HCT116 (cell line): ENCODE measurements around the gene MYLK4. TPM values are rescaled to one million over a fixed set of nuclear protein-coding genes. Genes with fewer than 3 reads are reported as not detected.

Source experiments
- ATAC-seq: fragments of 200-7000 bp; cut with Tn5 transposase; 2 replicates; pipeline ENCODE4 v1.9.1; 2020; ENCODE audit warnings: mild to moderate bottlenecking, moderate library complexity
- BruUV-seq: library from RNA; stranded (reverse); fragments of 400-500 nt; replicated peaks from 2 replicates; lab custom pipeline; 2021; lab: Mats Ljungman, UMichigan
- CTCF ChIA-PET: fragments of 300-600 bp; sonication (Branson Sonifier 250); formaldehyde crosslinking; loops from one replicate; lab custom pipeline; 2021; ENCODE audit warnings: antibody characterized with exemption; lab: Charles Lee
- POLR2A ChIA-PET: fragments of 300-600, 350-600 bp; sonication (Branson Sonifier 250); formaldehyde crosslinking; loops from one replicate; lab custom pipeline; 2021; ENCODE audit warnings: antibody characterized with exemption; lab: Charles Lee
- RAD21 ChIA-PET, 2 experiments: fragments of 300-600 bp; sonication (Branson Sonifier 250); formaldehyde crosslinking; loops; one replicate each; lab custom pipeline; 2023; ENCODE audit warnings: low total read pairs in 2 of 2; ENCODE audit not compliant: uncharacterized antibody in 2 of 2, unreplicated experiment in 2 of 2, low non-redundant PET in 1 of 2; lab: Charles Lee
- DNase-seq: peaks from one replicate; pipeline ENCODE4 v3.0.0-alpha.2; 2010; ENCODE audit warnings: low read depth, low spot score
- H2AFZ ChIP-seq: fragments of 200-600 bp; shearing (Covaris generic), sonication (generic); 2 replicates; pipeline ENCODE4 v1.6.1; 2017; ENCODE audit warnings: low read depth, mixed run types, mixed read lengths, antibody characterized with exemption, low read length; ENCODE audit not compliant: poor library complexity, severe bottlenecking
- H3K27ac ChIP-seq: 2 replicates; pipeline ENCODE4 v1.5.1; 2012; ENCODE audit warnings: low read depth, low read length
- H3K27me3 ChIP-seq: fragments of 200-600 bp; sonication (generic); 2 replicates; pipeline ENCODE4 v1.6.1; 2016; ENCODE audit warnings: mixed run types, low read length, mixed read lengths; ENCODE audit not compliant: insufficient read depth
- H3K36me3 ChIP-seq, 2 experiments: fragments of 200-500 bp in 1 of 2; fragments of 200-600 bp in 1 of 2; sonication (Bioruptor generic) in 1 of 2; sonication (generic) in 1 of 2; 2 replicates each; pipeline versions ENCODE4 v1.5.1 to v1.6.1; 2014 to 2016; ENCODE audit warnings: low read length in 2 of 2, inconsistent platforms in 1 of 2, mixed read lengths in 1 of 2, mixed run types in 1 of 2; ENCODE audit not compliant: insufficient read depth in 2 of 2, control insufficient read depth in 1 of 2
- H3K4me1 ChIP-seq, 2 experiments: fragments of 200-600 bp in 1 of 2; sonication (generic) in 1 of 2; 2 replicates each; pipeline versions ENCODE4 v1.5.1 to v1.6.1; 2012 to 2017; ENCODE audit warnings: low read length in 2 of 2, inconsistent platforms in 1 of 2, mild to moderate bottlenecking in 1 of 2, mixed read lengths in 1 of 2, mixed run types in 1 of 2, moderate library complexity in 1 of 2; ENCODE audit not compliant: insufficient read depth in 2 of 2, control insufficient read depth in 1 of 2
- H3K4me2 ChIP-seq: fragments of 200-600 bp; sonication (generic); 2 replicates; pipeline ENCODE4 v1.6.1; 2017; ENCODE audit warnings: mixed run types, low read length, mixed read lengths
- H3K4me3 ChIP-seq, 2 experiments: fragments of 200-600 bp in 1 of 2; sonication (generic) in 1 of 2; replicated peaks in 1 of 2; 2 replicates each; pipeline ENCODE4 v1.5.1; 2011 to 2016; ENCODE audit warnings: low read length in 2 of 2, control low read depth in 1 of 2, low read depth in 1 of 2, mild to moderate bottlenecking in 1 of 2, mixed read lengths in 1 of 2, mixed run types in 1 of 2
- H3K79me2 ChIP-seq: fragments of 200-600 bp; sonication (generic); 2 replicates; pipeline ENCODE4 v1.6.1; 2017; ENCODE audit warnings: mild to moderate bottlenecking, mixed run types, low read length, moderate library complexity, mixed read lengths; ENCODE audit not compliant: insufficient read depth
- H3K9ac ChIP-seq: fragments of 200-600 bp; sonication (generic); 2 replicates; pipeline ENCODE4 v1.6.1; 2016; ENCODE audit warnings: low read length, mixed read lengths
- H3K9me2 ChIP-seq: fragments of 200-600 bp; sonication (generic), shearing (Covaris generic); 2 replicates; pipeline ENCODE4 v1.6.1; 2017; ENCODE audit warnings: mixed run types, mild to moderate bottlenecking, moderate library complexity; ENCODE audit not compliant: insufficient read depth
- H3K9me3 ChIP-seq, 2 experiments: fragments of 200-500 bp in 1 of 2; fragments of 200-600 bp in 1 of 2; sonication (Bioruptor generic) in 1 of 2; sonication (generic) in 1 of 2; 2 replicates each; pipeline ENCODE4 v1.6.1; 2014 to 2017; ENCODE audit warnings: low read length in 2 of 2, mixed read lengths in 2 of 2, inconsistent platforms in 1 of 2, low read depth in 1 of 2, mild to moderate bottlenecking in 1 of 2, mixed run types in 1 of 2, moderate library complexity in 1 of 2; ENCODE audit not compliant: control insufficient read depth in 1 of 2, insufficient read depth in 1 of 2
- H4K20me1 ChIP-seq: fragments of 200-600 bp; sonication (generic), shearing (Covaris generic); 2 replicates; pipeline ENCODE4 v1.6.1; 2017; ENCODE audit warnings: mixed run types, mild to moderate bottlenecking, moderate library complexity; ENCODE audit not compliant: insufficient read depth
- CEBPB ChIP-seq: IDR thresholded peaks from 2 replicates; pipeline ENCODE4 v1.6.1; 2012; ENCODE audit warnings: low read depth
- CTCF ChIP-seq, 3 experiments: fragments of 200-600 bp in 1 of 3; sonication (generic) in 1 of 3; IDR thresholded peaks in 2 of 3; conservative IDR thresholded peaks in 1 of 3; 2 replicates each; pipeline ENCODE4 v1.5.1; 2012 to 2017; ENCODE audit warnings: low read depth in 2 of 3, low read length in 2 of 3, antibody characterized with exemption in 1 of 3, borderline replicate concordance in 1 of 3, control low read depth in 1 of 3, mild to moderate bottlenecking in 1 of 3, mixed read lengths in 1 of 3, mixed run types in 1 of 3, moderate library complexity in 1 of 3; ENCODE audit not compliant: insufficient read depth in 1 of 3
- ELF1 ChIP-seq: IDR thresholded peaks from 2 replicates; pipeline ENCODE4 v1.6.1; 2012; ENCODE audit warnings: low read depth, borderline replicate concordance
- RAD21 ChIP-seq: IDR thresholded peaks from 2 replicates; pipeline ENCODE4 v1.6.1; 2012; ENCODE audit warnings: low read depth, mild to moderate bottlenecking
- SP1 ChIP-seq: IDR thresholded peaks from 2 replicates; pipeline ENCODE4 v1.6.1; 2012; ENCODE audit warnings: low read depth
- intact Hi-C: fragments of 100-400 bp; cut with micrococcal nuclease; formaldehyde crosslinking; loops from 2 replicates; pipeline ENCODE4 v1.10.0; 2022
- total RNA-seq: library from RNA; stranded (reverse); gene quantifications from one replicate; pipeline ENCODE4 v1.2.1, GENCODE V29; 2021; ENCODE audit not compliant: unreplicated experiment

Gene MYLK4
- total RNA-seq, 1 experiment from 2014 or later = 0.27 TPM

- Histone ChIP-seq H3K9me3 (no peaks in the 10 kb centered on the region), H3K27me3 (no peaks in the 10 kb centered on the region), H4K20me1 (no peaks in the 10 kb centered on the region), H3K4me1 (peaks cover 0 to 5% of the 10 kb centered on the region in 2 experiments; a peak in 1 of 4 replicates), H3K9ac (no peak overlapping the region), H3K4me3 (no peak overlapping the region), H2AFZ (no peak overlapping the region), H3K4me2 (no peak overlapping the region), H3K36me3 (no peaks in the 10 kb centered on the region), H3K79me2 (no peaks in the 10 kb centered on the region), H3K27ac (no peak overlapping the region), H3K9me2 (no peaks in the 10 kb centered on the region)
- POLR2A ChIA-PET = no interaction called here
- BruUV-seq = no TSS peak
- DNase-seq = no peak
- CTCF ChIA-PET = interaction anchor here (1.5 kb wide), 1 partner anchor 9 kb away, joined by 4 read pairs; no protein-coding TSS in a partner anchor
- TF ChIP-seq SP1 (no peak), RAD21 (peak; percentile 63), ELF1 (no peak), CEBPB (no peak), CTCF (IDR thresholded peaks at IDR 0.05 in 2 of 3, conservative IDR thresholded peaks at IDR 0.05 in 1 of 3; ENCODE audit: borderline replicate concordance in 1 of 3, insufficient read depth in 1 of 3, low read depth in 2 of 3, low read length in 2 of 3) (peak; percentile 36 to 42 (median 41); a peak in 5 of 6 replicates)
- intact Hi-C loops = loop anchor here (1.0 kb wide), 1 partner anchor 1148 kb away; no protein-coding TSS in a partner anchor
- ATAC-seq = peak; percentile 81
- RAD21 ChIA-PET = no interaction called here
These were observed 6.4 kb downstream of the MYLK4 start for GRCh38 chr6:2744209-2744771.
